WTC11 (cell line): ENCODE data around the gene SEMA3F. TPM values are rescaled to one million over a fixed set of nuclear protein-coding genes. Genes with fewer than 3 reads are reported as not detected.

ENCODE experiments used
- ATAC-seq: fragments of 200-7000 bp; cut with Tn5 transposase; 2 replicates; pipeline ENCODE4 v1.10.0; 2021; ENCODE audit warnings: mild to moderate bottlenecking, moderate library complexity
- CTCF ChIA-PET: fragments of 300-600 bp; sonication (Branson Sonifier 250); formaldehyde crosslinking; loops from one replicate; lab custom pipeline; 2021; ENCODE audit warnings: antibody characterized with exemption; lab: Charles Lee
- POLR2A ChIA-PET: fragments of 350-600 bp; sonication (Branson Sonifier 250); formaldehyde crosslinking; loops from one replicate; lab custom pipeline; 2021; ENCODE audit warnings: antibody characterized with exemption; lab: Charles Lee
- DNase-seq: peaks from one replicate; pipeline ENCODE4 v3.0.0; 2021; ENCODE audit warnings: low spot score
- H3K27ac Mint-ChIP-seq: 2 replicates; pipeline ENCODE4 v1.8.0; 2021; ENCODE audit warnings: mixed read lengths
- H3K27me3 Mint-ChIP-seq: 2 replicates; pipeline ENCODE4 v1.8.0; 2021; ENCODE audit warnings: low read depth, mild to moderate bottlenecking, moderate library complexity, mixed read lengths
- H3K36me3 Mint-ChIP-seq: 2 replicates; pipeline ENCODE4 v1.8.0; 2021; ENCODE audit warnings: mixed read lengths
- H3K4me1 Mint-ChIP-seq: 2 replicates; pipeline ENCODE4 v1.8.0; 2022; ENCODE audit warnings: mixed read lengths
- H3K4me3 Mint-ChIP-seq: 2 replicates; pipeline ENCODE4 v1.8.0; 2021; ENCODE audit warnings: mild to moderate bottlenecking, moderate library complexity, mixed read lengths
- H3K9me3 Mint-ChIP-seq: 2 replicates; pipeline ENCODE4 v1.8.0; 2021; ENCODE audit warnings: mixed read lengths
- CBFB ChIP-seq: sonication (generic); formaldehyde crosslinking; IDR thresholded peaks from 2 replicates; pipeline ENCODE4 v1.8.1; 2022; ENCODE audit warnings: mild to moderate bottlenecking, low read depth, missing genetic modification reagents
- CREB1 ChIP-seq: sonication (generic); formaldehyde crosslinking; IDR thresholded peaks from 2 replicates; pipeline ENCODE4 v1.8.0; 2023; ENCODE audit warnings: mild to moderate bottlenecking, missing genetic modification reagents
- ELF4 ChIP-seq: sonication (generic); formaldehyde crosslinking; IDR thresholded peaks from 2 replicates; pipeline ENCODE4 v1.8.1; 2022; ENCODE audit warnings: low read depth, mild to moderate bottlenecking, moderate library complexity, missing genetic modification reagents
- ESRRA ChIP-seq: sonication (generic); formaldehyde crosslinking; IDR thresholded peaks from 2 replicates; pipeline ENCODE4 v1.8.1; 2022; ENCODE audit warnings: mild to moderate bottlenecking, missing genetic modification reagents, borderline replicate concordance
- ETV6 ChIP-seq: sonication (generic); formaldehyde crosslinking; IDR thresholded peaks from 2 replicates; pipeline ENCODE4 v1.8.1; 2022; ENCODE audit warnings: mild to moderate bottlenecking, missing genetic modification reagents
- GRHL2 ChIP-seq: fragments of 250-450 bp; sonication (Bioruptor Pico); IDR thresholded peaks from 2 replicates; pipeline ENCODE4 v1.8.0; 2022; ENCODE audit warnings: mild to moderate bottlenecking, moderate library complexity; ENCODE audit not compliant: insufficient replicate concordance, severe bottlenecking
- HMGA2 ChIP-seq: fragments of 250-450 bp; sonication (Bioruptor Pico); IDR thresholded peaks from 2 replicates; pipeline ENCODE4 v1.4.0; 2021; ENCODE audit warnings: mild to moderate bottlenecking, moderate library complexity
- MXD4 ChIP-seq: fragments of 250-450 bp; sonication (Bioruptor Pico); IDR thresholded peaks from 2 replicates; pipeline ENCODE4 v1.8.0; 2021; ENCODE audit warnings: mild to moderate bottlenecking, moderate library complexity, borderline replicate concordance
- NFATC4 ChIP-seq: fragments of 250-450 bp; sonication (Bioruptor Pico); IDR thresholded peaks from 2 replicates; pipeline ENCODE4 v1.9.0; 2021; ENCODE audit warnings: mild to moderate bottlenecking
- NR1H2 ChIP-seq: sonication (generic); formaldehyde crosslinking; IDR thresholded peaks from 2 replicates; pipeline ENCODE4 v1.9.0; 2021; ENCODE audit warnings: mild to moderate bottlenecking, moderate library complexity, missing genetic modification reagents
- NR2C2 ChIP-seq: sonication (generic); formaldehyde crosslinking; IDR thresholded peaks from 2 replicates; pipeline ENCODE4 v1.8.0; 2022; ENCODE audit warnings: mild to moderate bottlenecking, missing genetic modification reagents
- SMAD3 ChIP-seq: sonication (generic); formaldehyde crosslinking; IDR thresholded peaks from 2 replicates; pipeline ENCODE4 v1.8.0; 2022; ENCODE audit warnings: missing genetic modification reagents, mild to moderate bottlenecking, borderline replicate concordance
- SOX15 ChIP-seq: fragments of 250-450 bp; sonication (Bioruptor Pico); IDR thresholded peaks from 2 replicates; pipeline ENCODE4 v1.9.0; 2021; ENCODE audit warnings: mild to moderate bottlenecking
- TCF7 ChIP-seq: sonication (generic); formaldehyde crosslinking; IDR thresholded peaks from 2 replicates; pipeline ENCODE4 v1.8.0; 2022; ENCODE audit warnings: mild to moderate bottlenecking, low read depth, missing genetic modification reagents, moderate library complexity
- TEAD4 ChIP-seq: sonication (generic); formaldehyde crosslinking; IDR thresholded peaks from 2 replicates; pipeline ENCODE4 v1.8.0; 2022; ENCODE audit warnings: mild to moderate bottlenecking, missing genetic modification reagents
- TP53 ChIP-seq: sonication (generic); formaldehyde crosslinking; IDR thresholded peaks from 2 replicates; pipeline ENCODE4 v1.8.1; 2023; ENCODE audit warnings: mild to moderate bottlenecking, missing genetic modification reagents
- ZBTB21 ChIP-seq: sonication (generic); formaldehyde crosslinking; IDR thresholded peaks from 2 replicates; pipeline ENCODE4 v1.8.1; 2023; ENCODE audit warnings: mild to moderate bottlenecking, missing genetic modification reagents, borderline replicate concordance
- ZNF121 ChIP-seq: sonication (generic); formaldehyde crosslinking; IDR thresholded peaks from 2 replicates; pipeline ENCODE4 v1.8.0; 2023; ENCODE audit warnings: missing genetic modification reagents
- ZNF138 ChIP-seq: sonication (generic); formaldehyde crosslinking; conservative IDR thresholded peaks from 2 replicates; pipeline ENCODE4 v1.8.1; 2022; ENCODE audit warnings: mild to moderate bottlenecking, moderate library complexity, missing genetic modification reagents
- ZNF219 ChIP-seq: sonication (generic); formaldehyde crosslinking; IDR thresholded peaks from 2 replicates; pipeline ENCODE4 v1.8.0; 2023; ENCODE audit warnings: missing genetic modification reagents, mild to moderate bottlenecking, borderline replicate concordance
- ZNF263 ChIP-seq: sonication (generic); formaldehyde crosslinking; IDR thresholded peaks from 2 replicates; pipeline ENCODE4 v1.8.1; 2022; ENCODE audit warnings: low read depth, mild to moderate bottlenecking, moderate library complexity, missing genetic modification reagents
- ZNF396 ChIP-seq: fragments of 250-450 bp; sonication (Bioruptor Pico); IDR thresholded peaks from 2 replicates; pipeline ENCODE4 v1.8.0; 2021; ENCODE audit warnings: mild to moderate bottlenecking, moderate library complexity, borderline replicate concordance
- ZNF671 ChIP-seq: fragments of 250-450 bp; sonication (Bioruptor Pico); IDR thresholded peaks from 2 replicates; pipeline ENCODE4 v1.8.0; 2021; ENCODE audit warnings: mild to moderate bottlenecking
- total RNA-seq: library from RNA; stranded (reverse); gene quantifications from 3 replicates; pipeline ENCODE4 v1.2.3, GENCODE V29; 2021
- TF ChIP-seq, protein P1 (sequence below): sonication (generic); formaldehyde crosslinking; IDR thresholded peaks from 2 replicates; pipeline ENCODE4 v1.8.1; 2022; ENCODE audit warnings: low read depth, mild to moderate bottlenecking, moderate library complexity, missing genetic modification reagents, borderline replicate concordance
- TF ChIP-seq, protein P2 (sequence below): sonication (generic); formaldehyde crosslinking; IDR thresholded peaks from 2 replicates; pipeline ENCODE4 v1.8.0; 2022; ENCODE audit warnings: mild to moderate bottlenecking, missing genetic modification reagents
- TF ChIP-seq, protein P3 (sequence below): sonication (generic); formaldehyde crosslinking; IDR thresholded peaks from 2 replicates; pipeline ENCODE4 v1.8.1; 2022; ENCODE audit warnings: mild to moderate bottlenecking, moderate library complexity, missing genetic modification reagents
- TF ChIP-seq, protein P4 (sequence below): sonication (generic); formaldehyde crosslinking; IDR thresholded peaks from 2 replicates; pipeline ENCODE4 v1.8.1; 2023; ENCODE audit warnings: mild to moderate bottlenecking, missing genetic modification reagents, moderate library complexity
- TF ChIP-seq, protein P5 (sequence below): sonication (generic); formaldehyde crosslinking; IDR thresholded peaks from 2 replicates; pipeline ENCODE4 v1.8.0; 2022; ENCODE audit warnings: mild to moderate bottlenecking, missing genetic modification reagents

Gene SEMA3F
- total RNA-seq, 1 experiment from 2014 or later = 49.0 TPM

DNA sequence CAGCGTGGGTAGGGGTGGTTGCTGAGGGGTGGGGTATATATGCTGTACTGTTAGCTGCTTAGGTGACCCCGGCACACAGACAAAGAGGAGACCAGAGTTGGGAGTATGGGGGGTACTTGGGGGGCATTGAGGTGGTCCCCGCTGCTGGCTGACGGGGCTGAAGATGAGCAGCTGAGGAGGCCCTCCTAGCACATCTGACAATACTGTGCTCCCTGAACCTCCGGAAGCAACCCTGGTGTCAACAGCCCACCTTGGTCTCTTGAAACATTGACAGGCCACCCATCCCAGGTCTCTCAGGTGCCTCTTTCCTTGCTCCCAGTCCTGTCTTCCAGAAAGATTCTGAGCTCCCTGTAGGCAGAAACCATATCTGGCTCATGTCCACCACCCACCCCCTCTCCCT is 19.2 kb upstream of the SEMA3F start:
- Mint-ChIP-seq H3K9me3 (no peaks in the 10 kb centered on the region), H3K4me1 (peaks cover 48% of the 10 kb centered on the region), H3K4me3 (no peak overlapping the region), H3K27me3 (no peaks in the 10 kb centered on the region; the same call in 1 of the 2 replicates), H3K27ac (no peak overlapping the region), H3K36me3 (no peaks in the 10 kb centered on the region)
- POLR2A ChIA-PET = no interaction called here
- no peak for DNase-seq
- CTCF ChIA-PET = interaction anchor here (0.8 to 7.2 kb wide), 8 partner anchors 10 to 297 kb away, joined by 3 to 32 read pairs (median 7); no protein-coding TSS in a partner anchor
- TF ChIP-seq TP53 (CRISPR knock-in tag) (no peak), SOX15 (no peak), ZNF138 (CRISPR knock-in tag) (no peak), ZNF671 (no peak), TCF7 (no peak), GRHL2 (CRISPR knock-in tag) (no peak), NR2C2 (no peak), ZNF121 (CRISPR knock-in tag) (no peak), CREB1 (CRISPR knock-in tag) (no peak), ZNF263 (CRISPR knock-in tag) (no peak), ELF4 (CRISPR knock-in tag) (no peak), ETV6 (CRISPR knock-in tag) (no peak)
- TF ChIP-seq, protein P1, sequence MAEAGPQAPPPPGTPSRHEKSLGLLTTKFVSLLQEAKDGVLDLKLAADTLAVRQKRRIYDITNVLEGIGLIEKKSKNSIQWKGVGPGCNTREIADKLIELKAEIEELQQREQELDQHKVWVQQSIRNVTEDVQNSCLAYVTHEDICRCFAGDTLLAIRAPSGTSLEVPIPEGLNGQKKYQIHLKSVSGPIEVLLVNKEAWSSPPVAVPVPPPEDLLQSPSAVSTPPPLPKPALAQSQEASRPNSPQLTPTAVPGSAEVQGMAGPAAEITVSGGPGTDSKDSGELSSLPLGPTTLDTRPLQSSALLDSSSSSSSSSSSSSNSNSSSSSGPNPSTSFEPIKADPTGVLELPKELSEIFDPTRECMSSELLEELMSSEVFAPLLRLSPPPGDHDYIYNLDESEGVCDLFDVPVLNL (CRISPR knock-in tag) = no peak
- TF ChIP-seq, protein P2, sequence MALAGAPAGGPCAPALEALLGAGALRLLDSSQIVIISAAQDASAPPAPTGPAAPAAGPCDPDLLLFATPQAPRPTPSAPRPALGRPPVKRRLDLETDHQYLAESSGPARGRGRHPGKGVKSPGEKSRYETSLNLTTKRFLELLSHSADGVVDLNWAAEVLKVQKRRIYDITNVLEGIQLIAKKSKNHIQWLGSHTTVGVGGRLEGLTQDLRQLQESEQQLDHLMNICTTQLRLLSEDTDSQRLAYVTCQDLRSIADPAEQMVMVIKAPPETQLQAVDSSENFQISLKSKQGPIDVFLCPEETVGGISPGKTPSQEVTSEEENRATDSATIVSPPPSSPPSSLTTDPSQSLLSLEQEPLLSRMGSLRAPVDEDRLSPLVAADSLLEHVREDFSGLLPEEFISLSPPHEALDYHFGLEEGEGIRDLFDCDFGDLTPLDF (CRISPR knock-in tag) = no peak
- ATAC-seq = no peak

DNA sequence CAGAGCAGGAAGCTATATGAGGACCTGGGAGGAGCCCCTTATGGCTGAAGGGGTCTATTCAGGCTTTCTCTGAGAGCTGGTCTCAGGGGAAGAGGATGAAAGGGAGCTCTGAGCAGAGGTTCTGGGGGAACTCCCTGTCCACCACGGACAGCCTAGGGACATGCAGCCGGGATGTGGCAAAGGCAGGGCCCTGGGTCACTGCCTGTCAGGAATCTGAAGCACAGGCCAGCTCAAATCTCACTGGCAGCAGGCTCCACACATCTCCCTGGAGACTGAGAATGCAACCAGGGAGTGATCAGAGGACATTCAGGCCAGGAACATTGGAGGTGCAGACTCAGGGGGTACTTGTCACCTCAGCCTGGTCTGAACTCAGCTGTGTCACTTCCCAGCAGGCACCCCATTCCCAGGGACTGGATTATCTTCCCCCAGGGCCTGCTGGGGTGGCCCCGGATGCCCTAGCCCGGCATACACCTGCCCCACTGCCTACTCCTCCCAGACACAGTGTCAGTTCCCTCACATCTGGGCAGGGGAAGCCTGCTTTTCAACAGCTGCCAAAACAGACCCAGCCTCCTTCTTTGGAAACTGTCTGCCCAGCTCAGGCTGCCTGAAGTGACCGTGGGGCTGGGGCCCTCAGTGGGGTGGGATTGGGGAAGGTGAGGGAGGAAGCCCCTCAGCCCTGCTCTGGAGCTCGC is 18.3 kb upstream of the SEMA3F start:
- CTCF ChIA-PET = interaction anchor here (0.6 to 7.2 kb wide), 10 partner anchors 9 to 138 kb away, joined by 3 to 32 read pairs (median 6); no protein-coding TSS in a partner anchor
- Mint-ChIP-seq H3K27me3 (no peaks in the 10 kb centered on the region; the same call in 1 of the 2 replicates), H3K9me3 (no peaks in the 10 kb centered on the region), H3K4me1 (peaks cover 49% of the 10 kb centered on the region), H3K36me3 (no peaks in the 10 kb centered on the region), H3K4me3 (no peak overlapping the region), H3K27ac (no peak overlapping the region)
- DNase-seq (no peak), ATAC-seq (no peak)
- POLR2A ChIA-PET = no interaction called here
- TF ChIP-seq NFATC4 (CRISPR knock-in tag) (no peak), ZNF138 (CRISPR knock-in tag) (no peak), TP53 (CRISPR knock-in tag) (0 out of 2 replicates have a peak, but pooled peaks have one; percentile 33), MXD4 (CRISPR knock-in tag) (no peak), TEAD4 (CRISPR knock-in tag) (no peak), TCF7 (no peak), SMAD3 (no peak), ZNF219 (CRISPR knock-in tag) (no peak), CBFB (0 out of 2 replicates have a peak, but pooled peaks have one; percentile 35), ESRRA (CRISPR knock-in tag) (no peak), ZNF396 (CRISPR knock-in tag) (no peak), HMGA2 (no peak), NR1H2 (no peak), ZBTB21 (CRISPR knock-in tag) (no peak)
- TF ChIP-seq, protein P3, sequence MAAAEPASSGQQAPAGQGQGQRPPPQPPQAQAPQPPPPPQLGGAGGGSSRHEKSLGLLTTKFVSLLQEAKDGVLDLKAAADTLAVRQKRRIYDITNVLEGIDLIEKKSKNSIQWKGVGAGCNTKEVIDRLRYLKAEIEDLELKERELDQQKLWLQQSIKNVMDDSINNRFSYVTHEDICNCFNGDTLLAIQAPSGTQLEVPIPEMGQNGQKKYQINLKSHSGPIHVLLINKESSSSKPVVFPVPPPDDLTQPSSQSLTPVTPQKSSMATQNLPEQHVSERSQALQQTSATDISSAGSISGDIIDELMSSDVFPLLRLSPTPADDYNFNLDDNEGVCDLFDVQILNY = no peak
- TF ChIP-seq, protein P4, sequence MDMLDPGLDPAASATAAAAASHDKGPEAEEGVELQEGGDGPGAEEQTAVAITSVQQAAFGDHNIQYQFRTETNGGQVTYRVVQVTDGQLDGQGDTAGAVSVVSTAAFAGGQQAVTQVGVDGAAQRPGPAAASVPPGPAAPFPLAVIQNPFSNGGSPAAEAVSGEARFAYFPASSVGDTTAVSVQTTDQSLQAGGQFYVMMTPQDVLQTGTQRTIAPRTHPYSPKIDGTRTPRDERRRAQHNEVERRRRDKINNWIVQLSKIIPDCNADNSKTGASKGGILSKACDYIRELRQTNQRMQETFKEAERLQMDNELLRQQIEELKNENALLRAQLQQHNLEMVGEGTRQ (CRISPR knock-in tag) = no peak
- TF ChIP-seq, protein P5, sequence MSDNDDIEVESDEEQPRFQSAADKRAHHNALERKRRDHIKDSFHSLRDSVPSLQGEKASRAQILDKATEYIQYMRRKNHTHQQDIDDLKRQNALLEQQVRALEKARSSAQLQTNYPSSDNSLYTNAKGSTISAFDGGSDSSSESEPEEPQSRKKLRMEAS (CRISPR knock-in tag) = no peak
